IMR-90 (cell line): ENCODE results near the gene ACOT7. TPM values are rescaled to one million over a fixed set of nuclear protein-coding genes. Genes with fewer than 3 reads are reported as not detected.
A peak's percentile ranks its signal among the peaks of the same experiment; 100 is the strongest.

Source experiments
- ATAC-seq: fragments of 200-7000 bp; cut with Tn5 transposase; 2 replicates; pipeline ENCODE4 v1.9.1; 2020; ENCODE audit warnings: low read depth, mild to moderate bottlenecking, moderate library complexity
- BruUV-seq: library from RNA; stranded (reverse); fragments of 400-500 nt; replicated peaks from 2 replicates; lab custom pipeline; 2021; lab: Mats Ljungman, UMichigan
- CTCF ChIA-PET: fragments of 300-600 bp; formaldehyde crosslinking; extraction: SDS; loops from one replicate; lab custom pipeline; 2021; ENCODE audit warnings: antibody characterized with exemption; lab: Yijun Ruan, JAX
- POLR2A ChIA-PET: fragments of 300-600 bp; sonication (Branson Sonifier 250); formaldehyde crosslinking; loops from one replicate; lab custom pipeline; 2022; ENCODE audit warnings: antibody characterized with exemption; ENCODE audit not compliant: unreplicated experiment; lab: Charles Lee
- DNase-seq: peaks from one replicate; pipeline ENCODE4 v3.0.0; 2013
- H2AFZ ChIP-seq: replicated peaks from 2 replicates; pipeline ENCODE3; 2013; ENCODE audit warnings: low read length, mild to moderate bottlenecking; ENCODE audit not compliant: poor library complexity
- H2AK5ac ChIP-seq: 2 replicates; pipeline ENCODE4 v1.6.1; 2013; ENCODE audit warnings: low read depth, low read length, inconsistent platforms
- H2AK9ac ChIP-seq: replicated peaks from 2 replicates; pipeline ENCODE3; 2013; ENCODE audit warnings: mild to moderate bottlenecking, low read depth, low read length, moderate library complexity; ENCODE audit not compliant: poor library complexity
- H2BK120ac ChIP-seq: 2 replicates; pipeline ENCODE4 v1.6.1; 2013; ENCODE audit warnings: low read depth, low read length, inconsistent platforms
- H2BK15ac ChIP-seq: 3 replicates; pipeline ENCODE4 v1.6.1; 2013; ENCODE audit warnings: low read depth, low read length, inconsistent platforms
- H2BK20ac ChIP-seq: 2 replicates; pipeline ENCODE4 v1.6.1; 2013; ENCODE audit warnings: low read depth, mild to moderate bottlenecking, inconsistent platforms, low read length, moderate library complexity
- H2BK5ac ChIP-seq: 2 replicates; pipeline ENCODE4 v1.6.1; 2013; ENCODE audit warnings: mild to moderate bottlenecking, low read depth, low read length, inconsistent platforms; ENCODE audit not compliant: poor library complexity, severe bottlenecking
- H3K14ac ChIP-seq: replicated peaks from 2 replicates; pipeline ENCODE4 v1.6.1; 2013; ENCODE audit warnings: low read depth, low read length, inconsistent platforms
- H3K18ac ChIP-seq: 2 replicates; pipeline ENCODE4 v1.6.1; 2013; ENCODE audit warnings: low read depth, low read length, control low read depth
- H3K23ac ChIP-seq: 2 replicates; pipeline ENCODE4 v1.6.1; 2013; ENCODE audit warnings: low read depth, low read length, inconsistent platforms
- H3K27ac ChIP-seq: 2 replicates; pipeline ENCODE4 v1.5.1; 2013; ENCODE audit warnings: mild to moderate bottlenecking, control low read depth, low read length; ENCODE audit not compliant: insufficient read depth
- H3K27me3 ChIP-seq: 2 replicates; pipeline ENCODE4 v1.6.1; 2013; ENCODE audit warnings: low read length; ENCODE audit not compliant: control insufficient read depth, insufficient read depth
- H3K36me3 ChIP-seq: 2 replicates; pipeline ENCODE4 v1.6.1; 2013; ENCODE audit warnings: low read length, mixed read lengths; ENCODE audit not compliant: control insufficient read depth, insufficient read depth
- H3K4ac ChIP-seq: 2 replicates; pipeline ENCODE4 v1.6.1; 2013; ENCODE audit warnings: low read depth, low read length, inconsistent platforms
- H3K4me1 ChIP-seq: 2 replicates; pipeline ENCODE4 v1.6.1; 2013; ENCODE audit warnings: low read length, mixed read lengths; ENCODE audit not compliant: control insufficient read depth, insufficient read depth
- H3K4me2 ChIP-seq: 2 replicates; pipeline ENCODE4 v1.6.1; 2013; ENCODE audit warnings: low read depth, mild to moderate bottlenecking, control low read depth, low read length, moderate library complexity
- H3K4me3 ChIP-seq: 2 replicates; pipeline ENCODE4 v1.5.1; 2013; ENCODE audit warnings: low read depth, mild to moderate bottlenecking, control low read depth, low read length, moderate library complexity; ENCODE audit not compliant: insufficient read depth
- H3K56ac ChIP-seq: 2 replicates; pipeline ENCODE4 v1.6.1; 2013; ENCODE audit warnings: low read length, inconsistent platforms; ENCODE audit not compliant: insufficient read depth; ENCODE audit errors: extremely low read depth
- H3K79me1 ChIP-seq, 2 experiments: 2 replicates each; pipeline ENCODE4 v1.6.1; 2013; ENCODE audit warnings: low read length in 2 of 2, inconsistent platforms in 1 of 2, low read depth in 1 of 2
- H3K9ac ChIP-seq: 2 replicates; pipeline ENCODE4 v1.6.1; 2013; ENCODE audit warnings: low read depth, low read length, control low read depth
- H3K9me1 ChIP-seq: 2 replicates; pipeline ENCODE4 v1.6.1; 2013; ENCODE audit warnings: low read length, inconsistent platforms; ENCODE audit not compliant: insufficient read depth
- H3K9me3 ChIP-seq: 2 replicates; pipeline ENCODE4 v1.6.1; 2013; ENCODE audit warnings: low read length; ENCODE audit not compliant: control insufficient read depth, insufficient read depth
- H4K20me1 ChIP-seq: 2 replicates; pipeline ENCODE4 v1.6.1; 2013; ENCODE audit warnings: low read length, inconsistent platforms; ENCODE audit not compliant: insufficient read depth
- H4K5ac ChIP-seq: 2 replicates; pipeline ENCODE4 v1.6.1; 2013; ENCODE audit warnings: mild to moderate bottlenecking, low read depth, low read length, control low read depth
- H4K8ac ChIP-seq, 2 experiments: 2 replicates each; pipeline ENCODE4 v1.6.1; 2013; ENCODE audit warnings: low read depth in 2 of 2, low read length in 2 of 2, control low read depth in 1 of 2, inconsistent platforms in 1 of 2
- H4K91ac ChIP-seq: 2 replicates; pipeline ENCODE4 v1.6.1; 2013; ENCODE audit warnings: low read depth, low read length, inconsistent platforms; ENCODE audit not compliant: insufficient read depth
- BHLHE40 ChIP-seq: fragments of 150-350 bp; IDR thresholded peaks from 2 replicates; pipeline ENCODE4 v1.6.1; 2016; ENCODE audit warnings: mild to moderate bottlenecking, low read depth, low read length
- CHD1 ChIP-seq: IDR thresholded peaks from 2 replicates; pipeline ENCODE4 v1.6.1; 2012; ENCODE audit warnings: low read depth, low read length, improper control_type of control experiment
- FOS ChIP-seq: fragments of 150-350 bp; IDR thresholded peaks from 2 replicates; pipeline ENCODE4 v1.6.1; 2016; ENCODE audit warnings: low read depth, low read length
- MAZ ChIP-seq: IDR thresholded peaks from 2 replicates; pipeline ENCODE4 v1.6.1; 2012; ENCODE audit warnings: low read depth, mild to moderate bottlenecking, low read length, improper control_type of control experiment, moderate library complexity, borderline replicate concordance
- MXI1 ChIP-seq: IDR thresholded peaks from 2 replicates; pipeline ENCODE4 v1.6.1; 2012; ENCODE audit warnings: low read depth, mild to moderate bottlenecking, low read length, moderate library complexity, borderline replicate concordance
- RCOR1 ChIP-seq: IDR thresholded peaks from 2 replicates; pipeline ENCODE4 v1.6.1; 2012; ENCODE audit warnings: mild to moderate bottlenecking, low read length, improper control_type of control experiment; ENCODE audit not compliant: insufficient replicate concordance
- RFX5 ChIP-seq: IDR thresholded peaks from 2 replicates; pipeline ENCODE4 v1.8.0; 2012; ENCODE audit warnings: low read depth, mild to moderate bottlenecking, low read length, moderate library complexity
- WGBS, 2 experiments: methylation state at CpG; one replicate each; pipeline versions ENCODE4 v1.1.5 to v1.1.7; 2013; ENCODE audit warnings: missing lambda C conversion rate in 2 of 2; ENCODE audit not compliant: insufficient read length in 1 of 2; ENCODE audit errors: extremely low coverage in 2 of 2; 5-methylcytosine and 5-hydroxymethylcytosine counted together
- dilution Hi-C: fragments of 300-500 bp; cut with HindIII; formaldehyde crosslinking; loops from one replicate; pipeline ENCODE4 v1.14.3; 2018; ENCODE audit warnings: low sequenced_read_pairs; ENCODE audit not compliant: unreplicated experiment
- in situ Hi-C: fragments of 300-500 bp; cut with MboI; formaldehyde crosslinking; loops from 3 replicates; pipeline ENCODE4 v1.14.3; 2019; ENCODE audit warnings: low sequenced_read_pairs, inconsistent platforms, mixed read lengths
- intact Hi-C: fragments of 100-400 bp; cut with micrococcal nuclease; formaldehyde crosslinking; loops from 2 replicates; pipeline ENCODE4 v1.10.0; 2022
- polyA plus RNA-seq, 3 experiments: library from polyadenylated mRNA; depleted of rRNA; stranded (reverse); fragments of >200 nt; gene quantifications; 2 replicates each; pipeline ENCODE4 v1.2.3, GENCODE V29; 2012; ENCODE audit warnings: low replicate concordance in 1 of 3
- total RNA-seq: library from RNA; depleted of rRNA; stranded (reverse); fragments of >200 nt; gene quantifications from 2 replicates; pipeline ENCODE4 v1.2.3, GENCODE V29; 2012
- TF ChIP-seq, protein P1 (sequence below): conservative IDR thresholded peaks from 2 replicates; pipeline ENCODE4 v1.5.1; 2012; ENCODE audit warnings: mild to moderate bottlenecking, low read depth, low read length, improper control_type of control experiment
- TF ChIP-seq, protein P2 (sequence below): fragments of 150-350 bp; IDR thresholded peaks from 2 replicates; pipeline ENCODE4 v1.6.1; 2017; ENCODE audit warnings: mild to moderate bottlenecking, antibody characterized with exemption, low read length, low read depth

The ACOT7 gene
- total and polyA plus RNA-seq, 2 of the 4 experiments (the other 2 are of a cell fraction) = 51.6 to 242 TPM

DNA sequence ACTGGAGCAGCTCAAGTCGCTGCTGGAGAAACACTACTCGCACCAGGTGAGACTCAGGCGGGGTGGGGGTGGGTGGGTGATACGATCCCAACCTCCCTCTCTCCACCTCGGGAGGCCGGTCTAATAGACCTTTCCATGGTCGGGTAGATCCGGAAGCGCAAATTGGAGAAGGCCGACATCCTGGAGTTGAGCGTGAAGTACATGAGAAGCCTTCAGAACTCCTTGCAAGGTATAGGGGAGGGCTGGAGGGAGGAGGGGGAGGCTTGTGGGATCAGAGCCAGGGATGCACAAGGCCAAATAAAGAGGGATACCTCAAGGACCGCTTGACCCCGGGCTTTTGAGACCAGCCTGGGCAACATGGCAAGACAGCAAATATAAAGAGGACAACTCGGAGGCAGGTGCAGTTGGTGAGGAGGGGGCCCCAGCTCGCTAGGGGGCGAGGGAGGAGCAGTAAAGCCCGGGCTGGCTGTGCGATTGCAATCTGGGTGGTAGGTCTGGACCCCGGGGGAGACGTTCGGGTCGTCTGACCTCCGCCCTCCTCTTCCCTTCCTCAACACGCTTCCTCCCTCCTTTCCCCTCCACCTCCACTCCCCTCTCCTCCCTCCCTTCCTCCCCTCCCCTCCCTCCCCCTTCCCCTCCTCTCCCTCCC, 149.0 kb downstream of the ACOT7 start (continued):
- TF ChIP-seq, protein P1, sequence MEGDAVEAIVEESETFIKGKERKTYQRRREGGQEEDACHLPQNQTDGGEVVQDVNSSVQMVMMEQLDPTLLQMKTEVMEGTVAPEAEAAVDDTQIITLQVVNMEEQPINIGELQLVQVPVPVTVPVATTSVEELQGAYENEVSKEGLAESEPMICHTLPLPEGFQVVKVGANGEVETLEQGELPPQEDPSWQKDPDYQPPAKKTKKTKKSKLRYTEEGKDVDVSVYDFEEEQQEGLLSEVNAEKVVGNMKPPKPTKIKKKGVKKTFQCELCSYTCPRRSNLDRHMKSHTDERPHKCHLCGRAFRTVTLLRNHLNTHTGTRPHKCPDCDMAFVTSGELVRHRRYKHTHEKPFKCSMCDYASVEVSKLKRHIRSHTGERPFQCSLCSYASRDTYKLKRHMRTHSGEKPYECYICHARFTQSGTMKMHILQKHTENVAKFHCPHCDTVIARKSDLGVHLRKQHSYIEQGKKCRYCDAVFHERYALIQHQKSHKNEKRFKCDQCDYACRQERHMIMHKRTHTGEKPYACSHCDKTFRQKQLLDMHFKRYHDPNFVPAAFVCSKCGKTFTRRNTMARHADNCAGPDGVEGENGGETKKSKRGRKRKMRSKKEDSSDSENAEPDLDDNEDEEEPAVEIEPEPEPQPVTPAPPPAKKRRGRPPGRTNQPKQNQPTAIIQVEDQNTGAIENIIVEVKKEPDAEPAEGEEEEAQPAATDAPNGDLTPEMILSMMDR = no peak

DNA sequence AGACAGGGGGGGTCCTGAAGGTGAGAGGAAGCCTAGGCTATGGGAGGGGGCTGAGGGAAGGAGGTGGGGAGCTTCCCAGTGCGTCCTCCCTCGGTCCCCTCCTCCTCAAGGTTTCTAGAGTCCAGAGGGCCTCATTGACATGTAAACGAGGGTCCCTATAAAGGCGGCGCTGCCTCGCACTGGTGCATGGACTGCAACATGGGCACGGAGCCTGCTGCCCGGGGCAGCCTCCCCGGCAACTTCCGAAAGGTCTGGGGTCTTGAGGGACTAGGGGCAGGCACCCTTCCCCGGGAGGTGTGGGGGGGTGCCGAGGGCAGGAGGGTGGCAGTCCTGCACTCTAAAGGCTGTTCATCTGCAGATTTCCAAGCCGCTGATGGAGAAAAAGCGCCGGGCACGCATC, 149.6 kb downstream of the ACOT7 start, which contains the start of gene HES3:
Gene HES3 (plus strand): TSS at position 187 of the 400 bp plus-strand sequence. CDS start 187 bp downstream, at position 374.
- Histone ChIP-seq H3K18ac (no peak within 1 kb of the TSS), H2BK15ac (no peak within 1 kb of the TSS), H3K9ac (no peak within 1 kb of the TSS), H3K27me3 (peaks cover 70% of the 10 kb centered on the region), H3K27ac (no peak within 1 kb of the TSS), H3K4me2 (no peak within 1 kb of the TSS), H4K20me1 (peaks cover 16% of the 10 kb centered on the region), H2AFZ (peak within 1 kb of the TSS; percentile 57), H3K9me3 (no peaks in the 10 kb centered on the region), H3K4ac (no peak within 1 kb of the TSS), H2AK5ac (no peak within 1 kb of the TSS), H4K91ac (no peak within 1 kb of the TSS), H3K14ac (no peak within 1 kb of the TSS), H3K4me1 (no peaks in the 10 kb centered on the region), H2AK9ac (peak within 1 kb of the TSS; percentile 72), H3K56ac (no peak within 1 kb of the TSS), H4K5ac (no peak within 1 kb of the TSS), H2BK5ac (no peak within 1 kb of the TSS), H3K4me3 (no peak within 1 kb of the TSS), H3K23ac (no peak within 1 kb of the TSS), H4K8ac (no peak within 1 kb of the TSS), H3K79me1 (no peaks in the 10 kb centered on the region), H3K9me1 (no peaks in the 10 kb centered on the region), H3K36me3 (no peaks in the 10 kb centered on the region), H2BK120ac (no peak within 1 kb of the TSS), H2BK20ac (no peak within 1 kb of the TSS)
- intact Hi-C loops = loop anchor here (2.0 kb wide), 1 partner anchor 135 kb away; no protein-coding TSS in a partner anchor
- ATAC-seq (no peak), DNase-seq (no peak)
- in situ Hi-C loops = no loop called here
- POLR2A ChIA-PET = no interaction called here
- 4% methylated on average over 7 of the region's 16 CpGs; no CpG with 5 or more reads in 1 of the 2 experiments for WGBS, 2 experiments
- dilution Hi-C loops = no loop called here
- BruUV-seq = no TSS peak
- CTCF ChIA-PET = interaction anchor here (0.9 kb wide), 1 partner anchor 187 kb away, joined by 3 read pairs; no protein-coding TSS in a partner anchor
- TF ChIP-seq MAZ (no peak), CHD1 (no peak), RCOR1 (no peak), BHLHE40 (no peak), MXI1 (no peak), RFX5 (no peak), FOS (no peak)
- TF ChIP-seq, protein P2, sequence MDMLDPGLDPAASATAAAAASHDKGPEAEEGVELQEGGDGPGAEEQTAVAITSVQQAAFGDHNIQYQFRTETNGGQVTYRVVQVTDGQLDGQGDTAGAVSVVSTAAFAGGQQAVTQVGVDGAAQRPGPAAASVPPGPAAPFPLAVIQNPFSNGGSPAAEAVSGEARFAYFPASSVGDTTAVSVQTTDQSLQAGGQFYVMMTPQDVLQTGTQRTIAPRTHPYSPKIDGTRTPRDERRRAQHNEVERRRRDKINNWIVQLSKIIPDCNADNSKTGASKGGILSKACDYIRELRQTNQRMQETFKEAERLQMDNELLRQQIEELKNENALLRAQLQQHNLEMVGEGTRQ = no peak
